GM23338 (cell line): Measurements from ENCODE around the gene UNC93A. TPM values are rescaled to one million over a fixed set of nuclear protein-coding genes. Genes with fewer than 3 reads are reported as not detected.

Experiments used
- ATAC-seq: fragments of 200-7000 bp; cut with Tn5 transposase; 3 replicates; pipeline ENCODE4 v1.9.1; 2020
- DNase-seq: peaks from one replicate; pipeline ENCODE4 v3.0.0-alpha.2; 2015; ENCODE audit warnings: low spot score
- H2AFZ ChIP-seq: fragments of 200-600 bp; sonication (generic); 2 replicates; pipeline ENCODE4 v1.8.0; 2016; ENCODE audit warnings: antibody characterized with exemption, mild to moderate bottlenecking, moderate library complexity
- H3F3A ChIP-seq: fragments of 200-600 bp; sonication (generic); replicated peaks from 2 replicates; pipeline ENCODE4 v1.8.0; 2017; ENCODE audit warnings: antibody characterized with exemption, mixed run types, low read depth
- H3K27ac ChIP-seq: fragments of 200-600 bp; sonication (generic); 2 replicates; pipeline ENCODE4 v1.6.1; 2016; ENCODE audit warnings: low read depth
- H3K27me3 ChIP-seq: fragments of 200-600 bp; sonication (generic); 2 replicates; pipeline ENCODE4 v1.8.0; 2016; ENCODE audit warnings: mild to moderate bottlenecking, mixed run types, moderate library complexity; ENCODE audit not compliant: insufficient read depth
- H3K36me3 ChIP-seq: fragments of 200-600 bp; sonication (generic); 2 replicates; pipeline ENCODE4 v1.8.0; 2016; ENCODE audit warnings: mild to moderate bottlenecking; ENCODE audit not compliant: insufficient read depth
- H3K4me1 ChIP-seq: fragments of 200-600 bp; sonication (generic); 2 replicates; pipeline ENCODE4 v1.8.0; 2016; ENCODE audit warnings: mild to moderate bottlenecking, moderate library complexity; ENCODE audit not compliant: insufficient read depth
- H3K4me2 ChIP-seq: fragments of 200-600 bp; sonication (generic); 2 replicates; pipeline ENCODE4 v1.7.1; 2017; ENCODE audit warnings: mixed run types
- H3K4me3 ChIP-seq: fragments of 200-600 bp; sonication (generic); 2 replicates; pipeline ENCODE4 v1.6.1; 2016; ENCODE audit warnings: mixed run types
- H3K79me2 ChIP-seq: fragments of 200-600 bp; sonication (generic); replicated peaks from 2 replicates; pipeline ENCODE4 v1.8.0; 2017; ENCODE audit warnings: mild to moderate bottlenecking; ENCODE audit not compliant: insufficient read depth
- H3K9me2 ChIP-seq: fragments of 200-600 bp; sonication (generic); 2 replicates; pipeline ENCODE4 v1.8.0; 2017; ENCODE audit not compliant: insufficient read depth
- H4K20me1 ChIP-seq: fragments of 200-600 bp; sonication (generic); replicated peaks from 2 replicates; pipeline ENCODE4 v1.8.0; 2017; ENCODE audit warnings: mild to moderate bottlenecking; ENCODE audit not compliant: insufficient read depth
- H3K27ac Mint-ChIP-seq: 2 replicates; pipeline ENCODE4 v1.8.0; 2020; ENCODE audit warnings: inconsistent platforms, mild to moderate bottlenecking, moderate library complexity, mixed read lengths
- H3K27me3 Mint-ChIP-seq: 3 replicates; pipeline ENCODE4 v1.8.0; 2022; ENCODE audit warnings: low read depth, mild to moderate bottlenecking, moderate library complexity, mixed read lengths, inconsistent platforms; ENCODE audit not compliant: insufficient read depth, poor library complexity
- H3K36me3 Mint-ChIP-seq: 3 replicates; pipeline ENCODE4 v1.8.0; 2021; ENCODE audit warnings: low read depth, mild to moderate bottlenecking, inconsistent platforms, moderate library complexity, mixed read lengths
- H3K4me1 Mint-ChIP-seq: 3 replicates; pipeline ENCODE4 v1.8.0; 2020; ENCODE audit warnings: mild to moderate bottlenecking, inconsistent platforms, mixed read lengths
- H3K4me3 Mint-ChIP-seq: 3 replicates; pipeline ENCODE4 v1.8.0; 2021; ENCODE audit warnings: moderate library complexity, mild to moderate bottlenecking, inconsistent platforms, mixed read lengths
- H3K9me3 Mint-ChIP-seq: 3 replicates; pipeline ENCODE4 v1.8.0; 2020; ENCODE audit warnings: moderate library complexity, mild to moderate bottlenecking, inconsistent platforms, mixed read lengths
- CREB1 ChIP-seq: fragments of 250-450 bp; sonication (Bioruptor Pico); IDR thresholded peaks from 2 replicates; pipeline ENCODE4 v1.5.0; 2020; ENCODE audit warnings: low read depth, mild to moderate bottlenecking, moderate library complexity
- EZH2 ChIP-seq: fragments of 200-600 bp; sonication (generic); IDR thresholded peaks from one replicate; pipeline ENCODE4 v1.8.0; 2017; ENCODE audit warnings: antibody characterized with exemption, mild to moderate bottlenecking, low read depth; ENCODE audit not compliant: unreplicated experiment
- EZH2phosphoT487 ChIP-seq: fragments of 200-600 bp; sonication (generic); IDR thresholded peaks from one replicate; pipeline ENCODE4 v1.8.1; 2018; ENCODE audit warnings: antibody characterized with exemption; ENCODE audit not compliant: unreplicated experiment
- JUNB ChIP-seq: IDR thresholded peaks from one replicate; pipeline ENCODE4 v1.6.1; 2016; ENCODE audit warnings: antibody characterized with exemption; ENCODE audit not compliant: unreplicated experiment
- NANOG ChIP-seq: IDR thresholded peaks from 2 replicates; pipeline ENCODE4 v1.6.1; 2016; ENCODE audit warnings: antibody characterized with exemption, borderline replicate concordance
- POLR2AphosphoS5 ChIP-seq: IDR thresholded peaks from 2 replicates; pipeline ENCODE4 v1.6.1; 2016; ENCODE audit warnings: antibody characterized with exemption, low read depth
- REST ChIP-seq: IDR thresholded peaks from one replicate; pipeline ENCODE4 v1.6.1; 2018; ENCODE audit warnings: antibody characterized with exemption; ENCODE audit not compliant: unreplicated experiment
- STAT1 ChIP-seq: IDR thresholded peaks from one replicate; pipeline ENCODE4 v1.6.1; 2016; ENCODE audit warnings: antibody characterized with exemption; ENCODE audit not compliant: unreplicated experiment
- ZNF114 ChIP-seq: fragments of 250-450 bp; sonication (Bioruptor Pico); IDR thresholded peaks from 2 replicates; pipeline ENCODE4 v1.5.0; 2020; ENCODE audit warnings: mild to moderate bottlenecking, moderate library complexity
- ZNF331 ChIP-seq: fragments of 250-450 bp; sonication (Bioruptor Pico); IDR thresholded peaks from 2 replicates; pipeline ENCODE4 v1.5.0; 2020; ENCODE audit warnings: low read depth, mild to moderate bottlenecking, moderate library complexity
- ZNF462 ChIP-seq: fragments of 250-450 bp; sonication (Bioruptor Pico); IDR thresholded peaks from 2 replicates; pipeline ENCODE4 v1.5.0; 2020; ENCODE audit warnings: mild to moderate bottlenecking, moderate library complexity
- polyA plus RNA-seq: library from polyadenylated mRNA; unstranded; fragments of >200 nt; fragmentation: Nextera tagmentation; extraction: Ambion mirVana; gene quantifications from 2 replicates; pipeline ENCODE4 v1.2.1, GENCODE V29; 2016
- total RNA-seq: library from RNA; depleted of rRNA; stranded (reverse); fragments of >200 nt; shearing (Covaris generic); gene quantifications from 2 replicates; pipeline ENCODE4 v1.2.3, GENCODE V29; 2014
- TF ChIP-seq, protein P1 (sequence below), 2 experiments: fragments of 200-600 bp in 1 of 2; sonication (generic) in 1 of 2; conservative IDR thresholded peaks; 2 replicates each; pipeline versions ENCODE4 v1.5.1 to v1.6.1; 2016 to 2017; ENCODE audit warnings: antibody characterized with exemption in 2 of 2, low read depth in 2 of 2, mild to moderate bottlenecking in 2 of 2, moderate library complexity in 1 of 2
- TF ChIP-seq, protein P2 (sequence below): IDR thresholded peaks from 2 replicates; pipeline ENCODE4 v1.6.1; 2016; ENCODE audit warnings: antibody characterized with exemption

Gene UNC93A
- total and polyA plus RNA-seq, 2 experiments from 2014 or later, result 0.18 to 0.28 TPM

DNA sequence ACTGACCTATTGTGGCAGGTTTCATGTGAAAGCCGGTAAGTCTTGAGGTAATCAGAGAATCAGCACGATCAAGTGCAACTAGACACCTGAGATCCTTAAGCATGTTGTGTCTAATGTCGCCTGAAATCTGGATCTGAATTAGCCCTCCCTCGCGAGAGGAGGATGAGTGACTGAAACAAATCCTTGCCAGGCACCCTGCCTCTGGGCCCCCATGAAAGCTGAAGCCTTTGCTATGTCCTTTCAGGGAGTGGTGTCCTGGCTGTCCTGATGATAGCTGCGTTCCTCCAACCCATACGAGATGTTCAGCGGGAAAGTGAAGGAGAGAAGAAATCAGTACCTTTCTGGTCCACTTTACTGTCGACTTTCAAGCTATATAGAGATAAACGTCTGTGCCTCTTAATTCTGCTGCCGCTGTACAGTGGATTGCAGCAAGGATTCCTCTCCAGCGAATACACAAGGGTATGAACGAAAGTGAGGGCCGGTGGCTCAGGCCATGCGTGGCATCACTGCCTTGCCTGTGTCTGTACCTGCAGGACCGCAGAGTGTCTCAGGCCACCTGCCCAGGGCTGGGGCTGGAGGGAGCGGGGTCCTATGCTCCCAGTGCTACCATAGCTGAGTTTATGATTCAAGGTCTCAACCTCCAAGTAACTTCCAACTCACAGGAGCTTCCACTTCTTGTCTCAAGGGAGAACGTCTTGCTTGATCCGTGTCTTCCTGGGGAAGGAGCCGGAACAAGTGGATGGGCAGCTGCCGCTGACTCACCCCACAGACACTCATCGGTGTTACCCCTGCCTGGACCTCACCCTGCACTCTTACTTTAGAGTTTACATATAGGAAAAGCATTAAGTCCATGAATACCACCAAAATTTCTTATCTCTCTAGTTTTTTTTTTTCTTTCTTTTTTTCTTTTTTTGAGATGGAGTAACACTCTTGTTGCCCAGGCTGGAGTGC, 12.8 kb downstream of the UNC93A start:
- DNase-seq (no peak), ATAC-seq (no peak)
- H3K27ac Mint-ChIP-seq, result no peak overlapping the region
- H3K4me3 ChIP-seq, result no peak overlapping the region
- peaks cover 16% of the 10 kb centered on the region for H3K27me3 Mint-ChIP-seq
- peaks cover 10% of the 10 kb centered on the region for H3K4me1 ChIP-seq
- peaks cover 5% of the 10 kb centered on the region; the same call in 2 of the 3 replicates for H3K9me3 Mint-ChIP-seq
- H3K27ac ChIP-seq, result no peak overlapping the region
- H3K36me3 ChIP-seq, result no peaks in the 10 kb centered on the region
- 0 out of 2 replicates have a peak overlapping the region, but pooled peaks have one; percentile 63 for H2AFZ ChIP-seq
- H3K9me2 ChIP-seq, result no peaks in the 10 kb centered on the region
- H3K27me3 ChIP-seq, result no peaks in the 10 kb centered on the region
- no peaks in the 10 kb centered on the region for H4K20me1 ChIP-seq
- H3K4me1 Mint-ChIP-seq, result peaks cover 32% of the 10 kb centered on the region
- TF ChIP-seq STAT1, result no peak
- TF ChIP-seq ZNF114 (CRISPR knock-in tag), result no peak
- TF ChIP-seq EZH2, result no peak
- no peak for TF ChIP-seq REST
- TF ChIP-seq, protein P1, sequence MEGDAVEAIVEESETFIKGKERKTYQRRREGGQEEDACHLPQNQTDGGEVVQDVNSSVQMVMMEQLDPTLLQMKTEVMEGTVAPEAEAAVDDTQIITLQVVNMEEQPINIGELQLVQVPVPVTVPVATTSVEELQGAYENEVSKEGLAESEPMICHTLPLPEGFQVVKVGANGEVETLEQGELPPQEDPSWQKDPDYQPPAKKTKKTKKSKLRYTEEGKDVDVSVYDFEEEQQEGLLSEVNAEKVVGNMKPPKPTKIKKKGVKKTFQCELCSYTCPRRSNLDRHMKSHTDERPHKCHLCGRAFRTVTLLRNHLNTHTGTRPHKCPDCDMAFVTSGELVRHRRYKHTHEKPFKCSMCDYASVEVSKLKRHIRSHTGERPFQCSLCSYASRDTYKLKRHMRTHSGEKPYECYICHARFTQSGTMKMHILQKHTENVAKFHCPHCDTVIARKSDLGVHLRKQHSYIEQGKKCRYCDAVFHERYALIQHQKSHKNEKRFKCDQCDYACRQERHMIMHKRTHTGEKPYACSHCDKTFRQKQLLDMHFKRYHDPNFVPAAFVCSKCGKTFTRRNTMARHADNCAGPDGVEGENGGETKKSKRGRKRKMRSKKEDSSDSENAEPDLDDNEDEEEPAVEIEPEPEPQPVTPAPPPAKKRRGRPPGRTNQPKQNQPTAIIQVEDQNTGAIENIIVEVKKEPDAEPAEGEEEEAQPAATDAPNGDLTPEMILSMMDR (conservative IDR thresholded peaks at IDR 0.05; ENCODE audit: low read depth in 2 of 2), result no peak
- no peak for TF ChIP-seq CREB1 (CRISPR knock-in tag)
- no peak for TF ChIP-seq JUNB
- no peak for TF ChIP-seq ZNF331 (CRISPR knock-in tag)
- TF ChIP-seq, protein P2, sequence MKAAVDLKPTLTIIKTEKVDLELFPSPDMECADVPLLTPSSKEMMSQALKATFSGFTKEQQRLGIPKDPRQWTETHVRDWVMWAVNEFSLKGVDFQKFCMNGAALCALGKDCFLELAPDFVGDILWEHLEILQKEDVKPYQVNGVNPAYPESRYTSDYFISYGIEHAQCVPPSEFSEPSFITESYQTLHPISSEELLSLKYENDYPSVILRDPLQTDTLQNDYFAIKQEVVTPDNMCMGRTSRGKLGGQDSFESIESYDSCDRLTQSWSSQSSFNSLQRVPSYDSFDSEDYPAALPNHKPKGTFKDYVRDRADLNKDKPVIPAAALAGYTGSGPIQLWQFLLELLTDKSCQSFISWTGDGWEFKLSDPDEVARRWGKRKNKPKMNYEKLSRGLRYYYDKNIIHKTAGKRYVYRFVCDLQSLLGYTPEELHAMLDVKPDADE, result no peak
- no peak for TF ChIP-seq POLR2AphosphoS5
- TF ChIP-seq EZH2phosphoT487, result no peak
- TF ChIP-seq NANOG, result no peak
- TF ChIP-seq ZNF462 (CRISPR knock-in tag), result no peak
- H3K4me3 Mint-ChIP-seq, result no peak overlapping the region
- no peak overlapping the region for H3K4me2 ChIP-seq
- no peaks in the 10 kb centered on the region for H3F3A ChIP-seq
- H3K36me3 Mint-ChIP-seq, result peaks cover 4% of the 10 kb centered on the region; the same call in 2 of the 3 replicates
- no peaks in the 10 kb centered on the region for H3K79me2 ChIP-seq
